H7 (cell line): Measurements from ENCODE around the gene ARMH2. TPM values are rescaled to one million over a fixed set of nuclear protein-coding genes. Genes with fewer than 3 reads are reported as not detected.
"Not testable (repeated sequence)": the region's sequence is repeated elsewhere in the genome, so short reads cannot be mapped to it uniquely, and the experiment has no call there.

Experiments
- DNase-seq: peaks from one replicate; pipeline ENCODE4 v3.0.0; 2012
- H3K27me3 ChIP-seq: 2 replicates; pipeline ENCODE4 v1.6.0; 2011; ENCODE audit warnings: mild to moderate bottlenecking, low read length; ENCODE audit not compliant: control insufficient read depth, insufficient read depth
- H3K36me3 ChIP-seq: replicated peaks from 2 replicates; pipeline ENCODE4 v1.5.1; 2011; ENCODE audit warnings: low read length; ENCODE audit not compliant: control insufficient read depth, insufficient read depth
- H3K4me3 ChIP-seq: 2 replicates; pipeline ENCODE4 v1.5.1; 2011; ENCODE audit warnings: low read depth, mild to moderate bottlenecking, control low read depth, low read length, moderate library complexity; ENCODE audit not compliant: insufficient read depth
- total RNA-seq: library from RNA; depleted of rRNA; stranded (reverse); fragments of >200 nt; shearing (Covaris generic); gene quantifications from 2 replicates; pipeline ENCODE4 v1.2.3, GENCODE V29; 2014

ARMH2 gene
- total RNA-seq, 1 experiment from 2014 or later, result not detected

GRCh38 chr6:24763578-24763977 lies 35.1 kb downstream of the ARMH2 start:
- no peak overlapping the region for H3K4me3 ChIP-seq
- no peaks in the 10 kb centered on the region for H3K36me3 ChIP-seq
- no peaks in the 10 kb centered on the region for H3K27me3 ChIP-seq
- DNase-seq, result no peak

- H3K36me3 ChIP-seq, result no peaks in the 10 kb centered on the region
- no peaks in the 10 kb centered on the region for H3K27me3 ChIP-seq
- H3K4me3 ChIP-seq, result no peak overlapping the region
- DNase-seq, result no peak
Observed at GRCh38 chr6:24761851-24762250, 36.9 kb downstream of the ARMH2 start.

GRCh38 chr6:24761193-24761835 lies 37.4 kb downstream of the ARMH2 start:
- H3K36me3 ChIP-seq, result no peaks in the 10 kb centered on the region
- DNase-seq, result peak; percentile 76
- no peak overlapping the region for H3K4me3 ChIP-seq
- no peaks in the 10 kb centered on the region for H3K27me3 ChIP-seq

GRCh38 chr6:24760210-24760609 lies 38.5 kb downstream of the ARMH2 start:
- H3K4me3 ChIP-seq, result no peak overlapping the region

GRCh38 chr6:24759718-24760117 lies 39.0 kb downstream of the ARMH2 start:
- DNase-seq, result no peak
- H3K27me3 ChIP-seq, result no peaks in the 10 kb centered on the region
- no peaks in the 10 kb centered on the region for H3K36me3 ChIP-seq
- no peak overlapping the region for H3K4me3 ChIP-seq

More at GRCh38 chr6:24760210-24760609, 38.5 kb downstream of the ARMH2 start:
- Histone ChIP-seq H3K36me3 (no peaks in the 10 kb centered on the region), H3K27me3 (no peaks in the 10 kb centered on the region)
- DNase-seq, result no peak

- Histone ChIP-seq H3K4me3 (no peak overlapping the region), H3K27me3 (no peaks in the 10 kb centered on the region), H3K36me3 (no peaks in the 10 kb centered on the region)
- no peak for DNase-seq
Observed at GRCh38 chr6:24757611-24758010, 41.1 kb downstream of the ARMH2 start.

- Histone ChIP-seq H3K36me3 (no peaks in the 10 kb centered on the region), H3K27me3 (no peaks in the 10 kb centered on the region), H3K4me3 (no peak overlapping the region)
- DNase-seq, result no peak
Observed at GRCh38 chr6:24755279-24755678, 43.4 kb downstream of the ARMH2 start.

- H3K4me3 ChIP-seq, DNase-seq, H3K36me3 ChIP-seq, H3K27me3 ChIP-seq: not testable (repeated sequence)
Observed at GRCh38 chr6:24754378-24754777, 44.3 kb downstream of the ARMH2 start.

GRCh38 chr6:24753545-24753944 lies 45.2 kb downstream of the ARMH2 start:
- Histone ChIP-seq H3K4me3 (no peak overlapping the region), H3K36me3 (no peaks in the 10 kb centered on the region)
- DNase-seq, result no peak

GRCh38 chr6:24752917-24753492 lies 45.7 kb downstream of the ARMH2 start:
- DNase-seq, result no peak
- no peaks in the 10 kb centered on the region for H3K27me3 ChIP-seq
- H3K4me3 ChIP-seq, result no peak overlapping the region
- no peaks in the 10 kb centered on the region for H3K36me3 ChIP-seq

More at GRCh38 chr6:24753545-24753944, 45.2 kb downstream of the ARMH2 start:
- no peaks in the 10 kb centered on the region for H3K27me3 ChIP-seq

- H3K4me3 ChIP-seq, result no peak overlapping the region
Observed at GRCh38 chr6:24752503-24752902, 46.2 kb downstream of the ARMH2 start.

GRCh38 chr6:24750878-24751277 lies 47.8 kb downstream of the ARMH2 start:
- not testable (repeated sequence) for H3K4me3 ChIP-seq, H3K36me3 ChIP-seq, H3K27me3 ChIP-seq, DNase-seq

More at GRCh38 chr6:24752503-24752902, 46.2 kb downstream of the ARMH2 start:
- DNase-seq, result no peak
- Histone ChIP-seq H3K27me3 (no peaks in the 10 kb centered on the region), H3K36me3 (no peaks in the 10 kb centered on the region)

- no peak for DNase-seq
- no peaks in the 10 kb centered on the region for H3K27me3 ChIP-seq
- H3K36me3 ChIP-seq, result no peaks in the 10 kb centered on the region
- H3K4me3 ChIP-seq, result no peak overlapping the region
Observed at GRCh38 chr6:24749297-24749696, 49.4 kb downstream of the ARMH2 start.
